Epithelial cell of esophagus (primary cell): ENCODE measurements around the gene ANKFY1.

Experiments
- DNase-seq: peaks from one replicate; pipeline ENCODE4 v3.0.0; 2010; ENCODE audit warnings: low read depth
- H3K4me3 ChIP-seq: 2 replicates; pipeline ENCODE4 v1.5.1; 2011; ENCODE audit warnings: mild to moderate bottlenecking, low read length, control low read depth
- TF ChIP-seq, protein P1 (sequence below): IDR thresholded peaks from 2 replicates; pipeline ENCODE4 v1.5.1; 2011; ENCODE audit warnings: low read depth, mild to moderate bottlenecking, low read length, control low read depth, inconsistent platforms; ENCODE audit not compliant: insufficient read depth; ENCODE audit errors: missing control alignments

Gene ANKFY1

GRCh38 chr17:4174556-4174955 lies 89.2 kb downstream of the ANKFY1 start:
- TF ChIP-seq, protein P1, sequence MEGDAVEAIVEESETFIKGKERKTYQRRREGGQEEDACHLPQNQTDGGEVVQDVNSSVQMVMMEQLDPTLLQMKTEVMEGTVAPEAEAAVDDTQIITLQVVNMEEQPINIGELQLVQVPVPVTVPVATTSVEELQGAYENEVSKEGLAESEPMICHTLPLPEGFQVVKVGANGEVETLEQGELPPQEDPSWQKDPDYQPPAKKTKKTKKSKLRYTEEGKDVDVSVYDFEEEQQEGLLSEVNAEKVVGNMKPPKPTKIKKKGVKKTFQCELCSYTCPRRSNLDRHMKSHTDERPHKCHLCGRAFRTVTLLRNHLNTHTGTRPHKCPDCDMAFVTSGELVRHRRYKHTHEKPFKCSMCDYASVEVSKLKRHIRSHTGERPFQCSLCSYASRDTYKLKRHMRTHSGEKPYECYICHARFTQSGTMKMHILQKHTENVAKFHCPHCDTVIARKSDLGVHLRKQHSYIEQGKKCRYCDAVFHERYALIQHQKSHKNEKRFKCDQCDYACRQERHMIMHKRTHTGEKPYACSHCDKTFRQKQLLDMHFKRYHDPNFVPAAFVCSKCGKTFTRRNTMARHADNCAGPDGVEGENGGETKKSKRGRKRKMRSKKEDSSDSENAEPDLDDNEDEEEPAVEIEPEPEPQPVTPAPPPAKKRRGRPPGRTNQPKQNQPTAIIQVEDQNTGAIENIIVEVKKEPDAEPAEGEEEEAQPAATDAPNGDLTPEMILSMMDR: no peak

GRCh38 chr17:4173781-4174180 lies 90.0 kb downstream of the ANKFY1 start:
- no peak overlapping the region for H3K4me3 ChIP-seq
- TF ChIP-seq, protein P1: no peak
- no peak for DNase-seq

More at GRCh38 chr17:4174556-4174955, 89.2 kb downstream of the ANKFY1 start:
- H3K4me3 ChIP-seq: no peak overlapping the region
- DNase-seq: no peak

- DNase-seq: no peak
- no peak overlapping the region for H3K4me3 ChIP-seq
- TF ChIP-seq, protein P1: no peak
Measured at GRCh38 chr17:4172356-4172755, 91.4 kb downstream of the ANKFY1 start.

DNA sequence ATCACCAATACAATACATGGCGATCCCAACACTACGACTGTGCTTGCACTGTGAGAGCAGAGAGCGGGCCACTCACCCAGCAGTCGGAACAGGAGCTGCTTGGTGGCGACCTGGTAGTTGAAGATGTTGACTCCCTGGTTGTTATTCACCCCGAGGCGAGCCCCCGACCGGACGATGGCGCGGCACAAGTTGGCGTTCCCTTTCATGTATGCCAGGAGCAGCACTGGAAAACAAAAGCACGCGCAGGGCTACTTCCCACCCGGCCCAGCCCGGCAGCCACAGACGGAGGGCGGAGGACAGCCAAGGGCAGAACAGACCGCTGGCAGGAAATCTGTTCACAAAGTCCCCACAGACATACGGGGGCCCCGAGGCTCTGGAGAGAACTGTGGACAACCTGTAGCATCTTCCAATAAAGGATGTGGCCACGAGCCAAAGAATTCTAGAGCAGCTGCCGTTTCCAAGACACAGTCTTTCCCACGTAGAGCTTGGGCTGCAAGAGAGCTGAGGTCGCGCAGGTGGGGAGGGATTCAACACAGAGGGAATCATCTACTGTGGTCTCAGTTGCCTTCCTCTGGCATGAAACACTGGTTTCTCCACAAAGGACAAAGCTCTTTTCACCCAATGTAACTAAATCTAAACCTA lies 93.0 kb downstream of the ANKFY1 start:
- TF ChIP-seq, protein P1: no peak
- DNase-seq: no peak
- no peak overlapping the region for H3K4me3 ChIP-seq

DNA sequence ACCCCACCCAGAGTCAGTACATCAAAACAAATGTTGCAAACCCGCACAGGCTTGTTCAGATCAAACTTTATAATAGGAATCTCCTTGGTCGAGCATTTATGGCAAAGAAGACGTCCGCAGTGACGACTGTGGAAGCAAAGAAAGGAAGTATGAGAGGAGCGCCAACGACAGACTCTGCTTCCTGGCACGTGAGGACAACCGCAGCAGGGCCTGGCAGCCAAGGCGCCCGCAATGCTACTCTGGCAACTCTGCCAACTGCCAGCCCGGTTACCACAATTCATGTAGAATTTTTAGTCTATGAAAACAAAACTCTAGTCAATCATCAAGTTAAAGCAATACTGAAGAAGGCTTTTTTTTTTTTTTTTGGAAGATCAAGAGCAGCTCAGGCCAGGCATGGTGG lies 96.0 kb downstream of the ANKFY1 start:
- TF ChIP-seq, protein P1: no peak
- DNase-seq: no peak
- H3K4me3 ChIP-seq: no peak overlapping the region

DNA sequence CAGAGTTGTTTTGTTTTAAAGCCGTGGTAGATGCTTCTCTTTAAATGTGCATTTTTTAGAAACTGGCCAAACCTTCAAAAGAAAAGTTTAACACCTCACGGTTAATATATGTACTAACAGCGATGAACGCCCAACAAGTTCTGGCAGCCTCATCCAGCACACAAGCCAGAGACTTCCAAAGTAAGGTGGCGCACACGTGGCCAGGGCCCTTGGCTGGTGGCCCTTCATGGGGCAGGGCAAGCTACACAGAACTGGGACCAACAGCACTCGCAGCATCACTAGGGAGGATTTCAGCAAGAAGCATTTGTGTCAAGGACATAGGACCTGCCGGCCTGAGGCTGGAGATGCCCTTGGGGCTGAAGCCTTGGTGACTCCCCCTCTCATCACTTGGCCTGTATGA lies 97.4 kb downstream of the ANKFY1 start:
- TF ChIP-seq, protein P1: no peak
- no peak for DNase-seq
- no peak overlapping the region for H3K4me3 ChIP-seq

GRCh38 chr17:4165301-4166010 lies 98.3 kb downstream of the ANKFY1 start:
- TF ChIP-seq, protein P1: no peak
- DNase-seq: peak; percentile 80
- H3K4me3 ChIP-seq: no peak overlapping the region
